HG03025 (cell line): Measurements from ENCODE around the gene IMMP2L.
"Not testable (repeated sequence)": the region's sequence is repeated elsewhere in the genome, so short reads cannot be mapped to it uniquely, and the experiment has no call there.

Experiments
- ATAC-seq: cut with Tn5 transposase; IDR thresholded peaks from one replicate; pipeline ENCODE4 v1.9.1; 2021; ENCODE audit warnings: mild to moderate bottlenecking, moderate library complexity; ENCODE audit not compliant: unreplicated experiment, low FRiP score

The IMMP2L gene

GRCh38 chr7:111510584-111511378 lies 51.5 kb downstream of the IMMP2L start:
- no peak for ATAC-seq

GRCh38 chr7:111510062-111510461 lies 52.2 kb downstream of the IMMP2L start:
- no peak for ATAC-seq

DNA sequence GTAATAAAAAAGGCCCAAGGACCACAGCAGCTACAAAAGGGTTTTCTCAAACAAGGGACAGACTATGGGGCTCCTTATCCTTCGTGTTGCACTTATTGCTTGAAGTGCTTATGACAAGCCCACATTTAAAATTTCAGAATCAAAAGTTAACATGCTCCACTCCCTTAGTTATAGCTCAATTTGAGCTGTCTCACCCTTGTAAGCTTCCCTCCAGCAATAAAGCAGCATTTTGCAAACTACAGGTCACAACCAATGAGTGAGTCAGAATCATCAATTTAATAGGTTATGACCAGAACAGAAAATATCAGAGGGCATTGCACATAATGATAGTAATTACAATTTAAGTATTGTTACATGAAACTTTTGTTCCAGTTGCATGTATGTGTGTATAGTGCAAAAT lies 53.0 kb downstream of the IMMP2L start:
- no peak for ATAC-seq

DNA sequence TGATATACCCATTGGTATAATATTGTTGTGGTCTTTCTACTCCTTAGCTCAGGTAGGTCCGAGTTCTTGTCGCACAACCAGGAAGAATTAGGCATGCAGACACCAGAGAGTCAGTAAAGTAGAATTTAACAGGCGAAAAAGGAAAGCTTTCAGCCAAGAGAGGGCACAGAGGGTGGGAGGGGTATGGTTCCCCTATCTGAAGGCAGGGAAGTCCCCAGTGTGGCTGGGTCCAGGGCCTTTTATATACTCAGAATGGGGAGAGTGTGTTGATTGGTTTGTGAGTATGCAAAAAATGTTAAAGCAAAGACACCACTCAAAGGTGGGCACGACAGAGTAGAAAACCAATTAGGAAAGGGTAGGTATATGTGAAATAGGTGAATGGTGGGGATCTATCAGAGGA lies 53.9 kb downstream of the IMMP2L start:
- no peak for ATAC-seq

GRCh38 chr7:111505422-111505821 lies 56.9 kb downstream of the IMMP2L start:
- ATAC-seq: not testable (repeated sequence)

GRCh38 chr7:111501799-111502198 lies 60.5 kb downstream of the IMMP2L start:
- ATAC-seq: not testable (repeated sequence)

DNA sequence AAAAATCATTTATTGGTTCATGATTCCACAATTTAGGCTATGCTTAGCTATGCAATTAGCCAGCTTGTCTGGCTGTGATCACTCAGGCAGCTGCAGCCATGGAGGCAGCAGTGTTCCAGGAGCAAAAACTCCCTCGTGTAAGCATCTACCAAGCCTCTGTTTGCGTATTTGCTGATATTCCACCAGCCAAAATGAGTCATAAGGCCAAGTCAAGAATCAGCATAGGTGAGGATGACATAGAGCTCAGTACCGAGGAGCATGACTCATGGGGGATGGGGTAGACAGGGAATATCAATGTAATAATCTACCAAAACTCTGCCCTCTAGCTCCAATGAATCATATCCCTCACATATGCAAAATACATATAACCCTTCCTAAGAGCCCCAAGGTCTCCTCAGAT lies 63.3 kb downstream of the IMMP2L start:
- ATAC-seq: no peak

DNA sequence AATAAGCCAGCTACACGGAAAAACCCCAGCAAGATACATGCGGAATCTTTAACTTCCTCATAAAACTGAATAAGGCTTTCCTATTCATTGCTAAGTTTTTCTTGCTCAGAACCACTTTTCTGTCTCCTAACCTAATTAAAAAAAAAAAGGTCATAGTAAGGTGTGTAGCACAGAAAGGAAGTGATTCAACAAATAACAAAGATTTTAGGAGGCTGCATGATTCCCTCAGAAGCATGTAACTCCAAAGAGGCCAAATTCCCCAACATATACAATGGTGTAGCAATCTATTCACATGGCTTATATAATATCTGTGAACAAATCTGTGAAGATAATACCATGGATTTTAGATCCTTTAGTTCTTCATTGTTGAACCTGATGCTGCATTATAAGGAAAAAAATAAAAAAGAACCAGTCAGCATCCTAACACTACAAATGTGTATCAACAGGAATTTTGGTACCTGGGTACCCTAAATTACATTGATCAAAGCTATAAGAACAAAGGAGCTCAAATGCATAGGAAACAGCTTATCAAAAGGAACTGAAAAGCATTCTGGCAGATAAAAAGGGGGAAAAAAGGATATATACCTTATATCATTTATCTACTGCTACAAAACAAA lies 63.8 kb downstream of the IMMP2L start:
- no peak for ATAC-seq

- ATAC-seq: no peak
These were observed 67.0 kb downstream of the IMMP2L start for GRCh38 chr7:111495173-111495810.

DNA sequence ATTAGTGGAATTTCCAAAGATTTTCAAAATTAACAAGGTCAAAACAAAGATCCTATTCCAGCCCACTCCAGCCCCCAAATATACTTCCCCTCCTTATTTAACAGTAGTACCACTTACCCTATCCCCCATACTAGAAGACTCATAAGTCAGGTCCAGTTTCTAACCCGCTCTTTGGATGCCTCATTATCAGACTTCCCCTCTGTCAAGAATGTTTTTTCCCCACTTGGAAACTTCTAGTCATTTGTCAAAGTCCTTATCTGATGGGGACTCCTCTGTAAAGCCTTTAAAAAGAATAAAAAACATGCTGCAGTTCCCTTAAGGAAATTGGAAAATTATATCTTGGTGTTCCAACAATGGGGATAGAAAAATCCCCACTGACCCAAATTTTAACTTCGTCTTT lies 70.1 kb downstream of the IMMP2L start:
- no peak for ATAC-seq

- no peak for ATAC-seq
These were observed 75.7 kb downstream of the IMMP2L start for GRCh38 chr7:111486472-111487142.

GRCh38 chr7:111485701-111486380 lies 76.5 kb downstream of the IMMP2L start:
- ATAC-seq: no peak

- no peak for ATAC-seq
These were observed 79.2 kb downstream of the IMMP2L start for GRCh38 chr7:111483078-111483477.

DNA sequence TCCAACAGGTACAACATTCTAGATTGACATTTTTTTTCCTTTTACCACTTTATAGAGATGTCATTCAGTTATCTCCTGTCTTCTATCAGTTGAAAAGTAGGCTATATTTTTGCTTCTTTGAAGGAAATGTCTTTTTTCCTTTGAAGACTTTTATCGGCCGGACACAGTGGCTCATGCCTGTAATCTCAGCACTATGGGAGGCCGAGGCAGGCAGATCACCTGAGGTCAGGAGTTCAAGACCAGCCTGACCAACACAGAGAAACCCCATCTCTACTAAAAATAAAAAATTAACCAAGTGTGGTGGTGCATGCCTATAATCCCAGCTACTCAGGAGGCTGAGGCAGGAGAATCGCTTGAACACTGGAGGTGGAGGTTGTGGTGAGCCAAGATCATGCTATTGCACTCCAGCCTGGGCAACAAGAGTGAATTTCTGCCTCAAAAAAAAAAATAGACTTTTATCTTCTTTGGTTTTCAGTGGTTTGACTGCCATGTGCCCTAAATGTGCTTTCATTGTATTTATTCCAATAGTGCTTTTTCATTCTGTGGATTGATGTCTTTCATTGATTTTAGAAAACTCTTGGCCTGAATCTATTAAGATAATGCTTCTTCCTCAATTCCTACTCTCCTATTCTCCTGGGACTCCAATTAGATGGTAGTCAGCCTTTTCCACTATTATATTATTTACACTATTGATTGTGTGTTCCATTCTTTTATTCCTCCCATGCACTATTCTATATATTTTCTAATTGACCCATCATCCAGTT lies 84.6 kb downstream of the IMMP2L start:
- no peak for ATAC-seq

DNA sequence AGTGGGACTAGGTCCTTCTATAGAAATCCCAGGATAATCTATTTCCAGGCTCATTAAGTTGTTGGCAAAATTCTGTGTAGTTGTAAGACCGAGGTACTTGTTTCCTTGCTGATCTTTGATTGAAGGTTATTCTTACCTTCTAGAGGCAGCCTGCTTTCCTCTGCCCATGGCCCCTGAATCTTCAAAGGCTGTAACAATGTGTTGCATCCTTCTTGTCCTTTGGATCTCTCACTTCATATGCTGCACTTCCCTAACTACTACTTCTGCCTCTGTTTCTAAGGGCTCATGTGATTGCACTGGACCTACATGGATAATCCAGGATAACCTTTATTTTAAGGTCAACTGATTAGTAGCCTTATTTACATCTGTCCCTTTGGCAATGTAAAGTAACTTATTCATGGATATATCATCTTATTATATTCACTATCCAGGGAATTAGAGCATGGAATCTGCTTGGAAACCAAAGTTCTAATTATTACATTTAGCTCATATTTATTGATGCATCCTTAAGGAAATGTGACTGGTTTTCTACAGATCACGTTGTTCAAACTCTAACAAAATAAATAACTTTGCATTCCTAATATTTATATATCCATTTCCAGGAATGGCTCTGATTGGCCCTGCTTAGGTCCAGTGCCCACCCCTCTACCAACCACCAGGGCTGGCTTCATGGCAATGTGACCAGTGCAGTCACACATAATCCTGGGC lies 85.6 kb downstream of the IMMP2L start:
- ATAC-seq: no peak

DNA sequence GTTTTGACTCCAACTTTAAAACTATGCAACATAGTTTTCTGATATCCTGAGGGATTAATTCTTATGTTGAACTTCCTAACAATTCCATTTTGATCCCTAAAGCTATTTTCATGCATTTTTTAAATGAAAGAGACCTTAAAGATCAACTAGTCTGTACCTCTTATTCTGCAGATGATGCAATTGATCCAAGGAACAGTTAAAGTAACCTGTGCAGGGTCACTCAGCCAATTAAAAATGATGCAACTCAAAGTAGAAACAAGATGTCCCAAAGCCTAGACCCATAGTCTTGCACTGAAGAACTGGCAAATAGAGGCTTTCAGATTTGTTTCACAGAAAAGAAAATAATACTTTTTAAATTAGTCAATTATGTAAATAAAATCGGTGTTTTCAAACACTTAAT lies 86.3 kb downstream of the IMMP2L start:
- no peak for ATAC-seq

- no peak for ATAC-seq
These were observed 86.9 kb downstream of the IMMP2L start for GRCh38 chr7:111475419-111475748.

- no peak for ATAC-seq
These were observed 87.4 kb downstream of the IMMP2L start for GRCh38 chr7:111474723-111475418.
